Keratinocyte (primary cell): ENCODE results near the gene SKAP1. TPM values are rescaled to one million over a fixed set of nuclear protein-coding genes. Genes with fewer than 3 reads are reported as not detected.

Experiments
- DNase-seq: peaks from one replicate; pipeline ENCODE4 v3.0.0-alpha.2; 2011; ENCODE audit warnings: low read depth, missing footprints, low spot score
- FAIRE-seq: peaks from 2 replicates; lab custom pipeline; 2011; peaks lifted over from hg19 to GRCh38; lab: Jason Lieb, UNC
- H2AFZ ChIP-seq: 2 replicates; pipeline ENCODE4 v1.6.0; 2012; ENCODE audit warnings: low read length, control low read depth, inconsistent platforms; ENCODE audit not compliant: control insufficient read depth
- H3K27ac ChIP-seq: 2 replicates; pipeline ENCODE4 v1.5.1; 2011; ENCODE audit warnings: low read length; ENCODE audit not compliant: control insufficient read depth, insufficient read depth
- H3K27me3 ChIP-seq: 3 replicates; pipeline ENCODE4 v1.6.0; 2011; ENCODE audit warnings: low read length; ENCODE audit not compliant: control insufficient read depth, insufficient read depth; ENCODE audit errors: extremely low read depth
- H3K36me3 ChIP-seq, 2 experiments: 2 replicates in 1 of 2; 3 replicates in 1 of 2; pipeline ENCODE4 v1.5.1; 2011; ENCODE audit warnings: low read length in 2 of 2, mild to moderate bottlenecking in 1 of 2; ENCODE audit not compliant: control insufficient read depth in 2 of 2, insufficient read depth in 2 of 2; ENCODE audit errors: extremely low read depth in 1 of 2
- H3K4me1 ChIP-seq: 3 replicates; pipeline ENCODE4 v1.5.1; 2011; ENCODE audit warnings: low read length; ENCODE audit not compliant: control insufficient read depth, insufficient read depth; ENCODE audit errors: extremely low read depth
- H3K4me2 ChIP-seq: 3 replicates; pipeline ENCODE4 v1.6.0; 2011; ENCODE audit warnings: low read depth, low read length; ENCODE audit not compliant: control insufficient read depth, insufficient read depth; ENCODE audit errors: extremely low read depth
- H3K4me3 ChIP-seq, 3 experiments: fragments of 200-600 bp in 1 of 3; sonication (generic) in 1 of 3; 2 replicates in 2 of 3; 3 replicates in 1 of 3; pipeline ENCODE4 v1.5.1; 2011 to 2016; ENCODE audit warnings: low read length in 3 of 3, mild to moderate bottlenecking in 3 of 3, control low read depth in 2 of 3, inconsistent platforms in 1 of 3, low read depth in 1 of 3, mixed read lengths in 1 of 3, mixed run types in 1 of 3, moderate library complexity in 1 of 3; ENCODE audit not compliant: control insufficient read depth in 2 of 3, insufficient read depth in 2 of 3; ENCODE audit errors: extremely low read depth in 1 of 3
- H3K79me2 ChIP-seq: 2 replicates; pipeline ENCODE4 v1.6.0; 2012; ENCODE audit warnings: low read length; ENCODE audit not compliant: control insufficient read depth, insufficient read depth
- H3K9ac ChIP-seq: 3 replicates; pipeline ENCODE4 v1.6.0; 2011; ENCODE audit warnings: low read length; ENCODE audit not compliant: control insufficient read depth, insufficient read depth; ENCODE audit errors: extremely low read depth
- H3K9me1 ChIP-seq: 3 replicates; pipeline ENCODE4 v1.6.0; 2011; ENCODE audit warnings: low read length; ENCODE audit not compliant: control insufficient read depth, insufficient read depth; ENCODE audit errors: extremely low read depth
- H3K9me3 ChIP-seq: 2 replicates; pipeline ENCODE4 v1.5.1; 2012; ENCODE audit warnings: low read depth, low read length; ENCODE audit not compliant: control insufficient read depth
- H4K20me1 ChIP-seq: 3 replicates; pipeline ENCODE4 v1.6.0; 2011; ENCODE audit warnings: low read length; ENCODE audit not compliant: control insufficient read depth, insufficient read depth; ENCODE audit errors: extremely low read depth
- CTCF ChIP-seq, 3 experiments: IDR thresholded peaks in 1 of 3; conservative IDR thresholded peaks in 1 of 3; optimal IDR thresholded peaks in 1 of 3; 2 replicates in 2 of 3; 3 replicates in 1 of 3; pipeline versions ENCODE3 to v1.5.1; 2011; ENCODE audit warnings: low read length in 3 of 3, mild to moderate bottlenecking in 3 of 3, moderate library complexity in 2 of 3, control low read depth in 1 of 3, inconsistent platforms in 1 of 3; ENCODE audit not compliant: insufficient read depth in 2 of 3; ENCODE audit errors: extremely low read depth in 1 of 3
- EZH2 ChIP-seq: IDR thresholded peaks from one replicate; pipeline ENCODE4 v1.6.1; 2012; ENCODE audit warnings: inconsistent platforms, mild to moderate bottlenecking, low read length, moderate library complexity
- dilution Hi-C: fragments of 300-500 bp; cut with MboI; formaldehyde crosslinking; loops from one replicate; pipeline ENCODE4 v1.7.0; 2020; ENCODE audit warnings: low sequenced_read_pairs; ENCODE audit not compliant: extremely low pct_ligation_motif_present
- polyA plus RNA-seq, 5 experiments: library from polyadenylated mRNA; depleted of rRNA in 3 of 5; stranded (reverse) in 3 of 5; stranded (forward) in 1 of 5; unstranded in 1 of 5; fragments of >200 nt; gene quantifications; 1 replicate in 1 of 5; 2 replicates in 3 of 5; 3 replicates in 1 of 5; pipeline versions ENCODE4 v1.2.1 to v1.2.3, GENCODE V29; 2011 to 2012; ENCODE audit warnings: missing spikeins in 2 of 5, low read depth in 1 of 5, low replicate concordance in 1 of 5

Gene SKAP1
- polyA plus RNA-seq, 1 donor (not counting 4 experiments of a cell fraction or from before 2014, with no cell fraction given), result not detected

- H2AFZ ChIP-seq, result no peak overlapping the region
- no peaks in the 10 kb centered on the region for H3K9me1 ChIP-seq
- no peak overlapping the region for H3K27ac ChIP-seq
- dilution Hi-C loops, result no loop called here
- H3K9me3 ChIP-seq, result no peaks in the 10 kb centered on the region
- H3K4me1 ChIP-seq, result peaks cover 17% of the 10 kb centered on the region
- no peaks in the 10 kb centered on the region for H3K36me3 ChIP-seq
- TF ChIP-seq CTCF (optimal IDR thresholded peaks at IDR 0.05 in 1 of 3, IDR thresholded peaks at IDR 0.05 in 1 of 3, conservative IDR thresholded peaks at IDR 0.05 in 1 of 3; ENCODE audit: extremely low read depth in 1 of 3, insufficient read depth in 2 of 3, low read length in 3 of 3), result no peak
- no peak for TF ChIP-seq EZH2
- H3K4me3 ChIP-seq, result no peak overlapping the region
- H3K79me2 ChIP-seq, result no peaks in the 10 kb centered on the region
- H4K20me1 ChIP-seq, result no peaks in the 10 kb centered on the region
- no peak for DNase-seq
- H3K27me3 ChIP-seq, result no peaks in the 10 kb centered on the region
- no peak overlapping the region for H3K4me2 ChIP-seq
- no peak overlapping the region for H3K9ac ChIP-seq
- no peak for FAIRE-seq
Observed at GRCh38 chr17:48468299-48468698, 38.3 kb upstream of the SKAP1 start.

GRCh38 chr17:48465884-48466283 lies 35.9 kb upstream of the SKAP1 start:
- no peaks in the 10 kb centered on the region for H3K79me2 ChIP-seq
- FAIRE-seq (no peak), DNase-seq (no peak)
- TF ChIP-seq CTCF (optimal IDR thresholded peaks at IDR 0.05 in 1 of 3, IDR thresholded peaks at IDR 0.05 in 1 of 3, conservative IDR thresholded peaks at IDR 0.05 in 1 of 3; ENCODE audit: extremely low read depth in 1 of 3, insufficient read depth in 2 of 3, low read length in 3 of 3), result no peak
- no peak for TF ChIP-seq EZH2
- no peak overlapping the region for H3K27ac ChIP-seq
- no peaks in the 10 kb centered on the region for H3K36me3 ChIP-seq
- H4K20me1 ChIP-seq, result no peaks in the 10 kb centered on the region
- H3K4me3 ChIP-seq, result no peak overlapping the region
- H3K9ac ChIP-seq, result no peak overlapping the region
- dilution Hi-C loops, result no loop called here
- no peaks in the 10 kb centered on the region for H3K9me1 ChIP-seq
- no peaks in the 10 kb centered on the region for H3K9me3 ChIP-seq
- no peak overlapping the region for H3K4me2 ChIP-seq
- no peak overlapping the region for H2AFZ ChIP-seq
- no peaks in the 10 kb centered on the region for H3K27me3 ChIP-seq
- no peaks in the 10 kb centered on the region for H3K4me1 ChIP-seq
